Measurements from ENCODE around the gene CFAP61.

GRCh38 chr20:20396794-20397193, 344.5 kb downstream of the CFAP61 start:
- TF ChIP-seq, protein P1, sequence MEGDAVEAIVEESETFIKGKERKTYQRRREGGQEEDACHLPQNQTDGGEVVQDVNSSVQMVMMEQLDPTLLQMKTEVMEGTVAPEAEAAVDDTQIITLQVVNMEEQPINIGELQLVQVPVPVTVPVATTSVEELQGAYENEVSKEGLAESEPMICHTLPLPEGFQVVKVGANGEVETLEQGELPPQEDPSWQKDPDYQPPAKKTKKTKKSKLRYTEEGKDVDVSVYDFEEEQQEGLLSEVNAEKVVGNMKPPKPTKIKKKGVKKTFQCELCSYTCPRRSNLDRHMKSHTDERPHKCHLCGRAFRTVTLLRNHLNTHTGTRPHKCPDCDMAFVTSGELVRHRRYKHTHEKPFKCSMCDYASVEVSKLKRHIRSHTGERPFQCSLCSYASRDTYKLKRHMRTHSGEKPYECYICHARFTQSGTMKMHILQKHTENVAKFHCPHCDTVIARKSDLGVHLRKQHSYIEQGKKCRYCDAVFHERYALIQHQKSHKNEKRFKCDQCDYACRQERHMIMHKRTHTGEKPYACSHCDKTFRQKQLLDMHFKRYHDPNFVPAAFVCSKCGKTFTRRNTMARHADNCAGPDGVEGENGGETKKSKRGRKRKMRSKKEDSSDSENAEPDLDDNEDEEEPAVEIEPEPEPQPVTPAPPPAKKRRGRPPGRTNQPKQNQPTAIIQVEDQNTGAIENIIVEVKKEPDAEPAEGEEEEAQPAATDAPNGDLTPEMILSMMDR (IDR thresholded peaks at IDR 0.05): no peak
- no peak for TF ChIP-seq POLR2AphosphoS5 (IDR thresholded peaks at IDR 0.05)
